MM.1S (cell line): Measurements from ENCODE around the gene SRRT.

Experiments used
- DNase-seq: peaks from one replicate; pipeline ENCODE4 v3.0.0-alpha.2; 2015
- H2AFZ ChIP-seq: fragments of 300-600 bp; sonication (generic); 2 replicates; pipeline ENCODE4 v1.6.0; 2016; ENCODE audit warnings: antibody characterized with exemption, low read length
- H3F3A ChIP-seq: fragments of 300-600 bp; sonication (generic); 2 replicates; pipeline ENCODE4 v1.6.1; 2016; ENCODE audit warnings: mild to moderate bottlenecking, antibody characterized with exemption, low read length, moderate library complexity, mixed read lengths; ENCODE audit not compliant: insufficient read depth
- H3K27ac ChIP-seq: fragments of 300-600 bp; sonication (generic); 2 replicates; pipeline ENCODE4 v1.5.1; 2016; ENCODE audit warnings: mild to moderate bottlenecking, low read length
- H3K27me3 ChIP-seq: fragments of 300-600 bp; sonication (generic); replicated peaks from 2 replicates; pipeline ENCODE4 v1.6.0; 2016; ENCODE audit warnings: low read length; ENCODE audit not compliant: insufficient read depth
- H3K36me3 ChIP-seq: fragments of 300-600 bp; sonication (generic); replicated peaks from 2 replicates; pipeline ENCODE4 v1.6.1; 2016; ENCODE audit warnings: mild to moderate bottlenecking, low read length, mixed read lengths; ENCODE audit not compliant: insufficient read depth
- H3K4me1 ChIP-seq: fragments of 300-600 bp; sonication (generic); 2 replicates; pipeline ENCODE4 v1.6.1; 2016; ENCODE audit warnings: low read length, mixed read lengths
- H3K4me2 ChIP-seq: fragments of 300-600 bp; sonication (generic); 2 replicates; pipeline ENCODE4 v1.6.0; 2016; ENCODE audit warnings: low read depth, low read length
- H3K4me3 ChIP-seq: fragments of 300-600 bp; sonication (generic); 2 replicates; pipeline ENCODE4 v1.5.1; 2016; ENCODE audit warnings: low read length, mixed read lengths
- H3K79me2 ChIP-seq: fragments of 300-600 bp; sonication (generic); 2 replicates; pipeline ENCODE4 v1.6.1; 2016; ENCODE audit warnings: mixed run types, low read length, mixed read lengths
- H3K9ac ChIP-seq: fragments of 300-600 bp; sonication (generic); 2 replicates; pipeline ENCODE4 v1.6.1; 2016; ENCODE audit warnings: low read length, mixed read lengths
- H3K9me2 ChIP-seq: fragments of 300-600 bp; sonication (generic); replicated peaks from 2 replicates; pipeline ENCODE4 v1.6.1; 2016; ENCODE audit warnings: mild to moderate bottlenecking, low read length, mixed read lengths; ENCODE audit not compliant: insufficient read depth
- H3K9me3 ChIP-seq: fragments of 300-600 bp; sonication (generic); replicated peaks from 2 replicates; pipeline ENCODE4 v1.6.1; 2016; ENCODE audit warnings: mild to moderate bottlenecking, low read length, mixed read lengths; ENCODE audit not compliant: insufficient read depth
- H4K20me1 ChIP-seq: fragments of 300-600 bp; sonication (generic); 2 replicates; pipeline ENCODE4 v1.6.1; 2016; ENCODE audit warnings: mild to moderate bottlenecking, low read length, moderate library complexity, mixed read lengths; ENCODE audit not compliant: insufficient read depth
- EZH2 ChIP-seq: fragments of 300-600 bp; sonication (generic); optimal IDR thresholded peaks from 2 replicates; pipeline ENCODE3; 2017; ENCODE audit warnings: low read depth, mild to moderate bottlenecking, antibody characterized with exemption, low read length, mixed read lengths
- EZH2phosphoT487 ChIP-seq: fragments of 300-600 bp; sonication (generic); IDR thresholded peaks from 2 replicates; pipeline ENCODE4 v1.6.1; 2018; ENCODE audit warnings: antibody characterized with exemption, low read length
- TF ChIP-seq, protein P1 (sequence below): fragments of 300-600 bp; sonication (generic); IDR thresholded peaks from 2 replicates; pipeline ENCODE4 v1.5.1; 2016; ENCODE audit warnings: antibody characterized with exemption, low read length, mixed read lengths

The SRRT gene

DNA sequence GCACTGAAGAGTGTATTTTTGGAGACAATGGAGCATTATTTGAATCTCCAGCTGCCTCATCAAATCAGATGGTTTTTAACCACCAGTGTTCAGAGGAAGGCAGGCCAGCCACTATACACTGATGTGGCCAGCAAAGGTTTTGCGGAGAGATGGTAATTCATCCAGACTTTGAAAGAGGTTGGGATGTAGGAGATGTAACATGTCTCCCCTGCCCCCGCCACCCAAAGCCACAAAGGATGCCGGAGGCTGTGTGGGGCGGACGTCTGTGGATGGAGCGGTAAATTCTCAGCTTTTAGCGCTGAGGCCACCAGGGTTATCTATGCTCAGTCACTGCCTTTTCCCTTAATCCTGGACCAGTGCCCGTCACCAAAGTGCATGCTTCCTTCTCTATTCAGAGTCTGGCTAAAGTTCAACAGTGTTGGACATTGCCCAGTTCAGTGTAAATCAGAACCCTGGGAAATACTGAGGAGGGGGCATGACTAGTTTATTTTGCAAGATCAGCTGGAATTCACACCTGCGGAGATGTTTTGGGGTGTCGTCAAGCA lies 11.4 kb upstream of the SRRT start:
- Histone ChIP-seq H3K27me3 (no peaks in the 10 kb centered on the region), H3K79me2 (no peaks in the 10 kb centered on the region), H3K4me1 (no peaks in the 10 kb centered on the region), H3K4me2 (no peak overlapping the region), H3K9me2 (no peaks in the 10 kb centered on the region), H3K9ac (no peak overlapping the region), H3K27ac (no peak overlapping the region), H2AFZ (no peak overlapping the region), H3K9me3 (no peaks in the 10 kb centered on the region), H4K20me1 (no peaks in the 10 kb centered on the region), H3K4me3 (no peak overlapping the region), H3K36me3 (no peaks in the 10 kb centered on the region), H3F3A (no peaks in the 10 kb centered on the region)
- no peak for DNase-seq
- TF ChIP-seq EZH2 (no peak), EZH2phosphoT487 (no peak)
- TF ChIP-seq, protein P1, sequence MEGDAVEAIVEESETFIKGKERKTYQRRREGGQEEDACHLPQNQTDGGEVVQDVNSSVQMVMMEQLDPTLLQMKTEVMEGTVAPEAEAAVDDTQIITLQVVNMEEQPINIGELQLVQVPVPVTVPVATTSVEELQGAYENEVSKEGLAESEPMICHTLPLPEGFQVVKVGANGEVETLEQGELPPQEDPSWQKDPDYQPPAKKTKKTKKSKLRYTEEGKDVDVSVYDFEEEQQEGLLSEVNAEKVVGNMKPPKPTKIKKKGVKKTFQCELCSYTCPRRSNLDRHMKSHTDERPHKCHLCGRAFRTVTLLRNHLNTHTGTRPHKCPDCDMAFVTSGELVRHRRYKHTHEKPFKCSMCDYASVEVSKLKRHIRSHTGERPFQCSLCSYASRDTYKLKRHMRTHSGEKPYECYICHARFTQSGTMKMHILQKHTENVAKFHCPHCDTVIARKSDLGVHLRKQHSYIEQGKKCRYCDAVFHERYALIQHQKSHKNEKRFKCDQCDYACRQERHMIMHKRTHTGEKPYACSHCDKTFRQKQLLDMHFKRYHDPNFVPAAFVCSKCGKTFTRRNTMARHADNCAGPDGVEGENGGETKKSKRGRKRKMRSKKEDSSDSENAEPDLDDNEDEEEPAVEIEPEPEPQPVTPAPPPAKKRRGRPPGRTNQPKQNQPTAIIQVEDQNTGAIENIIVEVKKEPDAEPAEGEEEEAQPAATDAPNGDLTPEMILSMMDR: no peak

DNA sequence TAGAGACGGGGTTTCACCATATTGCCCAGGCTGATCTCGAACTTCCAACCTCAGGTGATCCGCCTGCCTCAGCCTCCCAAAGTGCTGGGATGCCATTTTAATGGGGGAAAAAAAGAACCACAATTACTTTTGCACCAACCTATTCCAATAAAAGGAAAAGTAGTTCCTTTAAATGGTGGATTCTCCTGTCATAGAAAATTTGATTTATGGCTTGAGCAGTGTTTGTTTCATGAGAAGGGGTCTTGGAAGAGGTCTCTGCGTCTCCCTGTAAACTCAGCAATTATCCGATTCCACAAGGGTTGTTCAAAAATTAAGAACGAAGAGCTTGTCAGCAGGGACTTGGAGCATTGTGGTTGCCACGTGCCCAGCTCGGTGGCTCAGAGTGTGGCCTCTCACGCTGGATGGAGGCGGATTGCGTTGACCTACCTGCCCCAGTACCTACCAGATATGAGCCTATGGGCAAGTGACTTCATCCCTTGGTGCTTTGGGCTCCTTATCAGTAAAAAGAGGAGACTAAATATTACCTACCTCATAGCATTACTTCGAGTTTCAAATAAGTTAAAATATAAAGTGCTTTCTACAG lies 10.5 kb upstream of the SRRT start:
- TF ChIP-seq EZH2phosphoT487 (no peak), EZH2 (no peak)
- TF ChIP-seq, protein P1: no peak
- Histone ChIP-seq H3K27ac (no peak overlapping the region), H3K9me3 (no peaks in the 10 kb centered on the region), H3F3A (no peaks in the 10 kb centered on the region), H3K27me3 (no peaks in the 10 kb centered on the region), H3K4me1 (no peaks in the 10 kb centered on the region), H3K36me3 (no peaks in the 10 kb centered on the region), H3K9ac (no peak overlapping the region), H3K9me2 (no peaks in the 10 kb centered on the region), H4K20me1 (no peaks in the 10 kb centered on the region), H2AFZ (no peak overlapping the region), H3K4me3 (no peak overlapping the region), H3K4me2 (no peak overlapping the region), H3K79me2 (no peaks in the 10 kb centered on the region)
- DNase-seq: no peak

DNA sequence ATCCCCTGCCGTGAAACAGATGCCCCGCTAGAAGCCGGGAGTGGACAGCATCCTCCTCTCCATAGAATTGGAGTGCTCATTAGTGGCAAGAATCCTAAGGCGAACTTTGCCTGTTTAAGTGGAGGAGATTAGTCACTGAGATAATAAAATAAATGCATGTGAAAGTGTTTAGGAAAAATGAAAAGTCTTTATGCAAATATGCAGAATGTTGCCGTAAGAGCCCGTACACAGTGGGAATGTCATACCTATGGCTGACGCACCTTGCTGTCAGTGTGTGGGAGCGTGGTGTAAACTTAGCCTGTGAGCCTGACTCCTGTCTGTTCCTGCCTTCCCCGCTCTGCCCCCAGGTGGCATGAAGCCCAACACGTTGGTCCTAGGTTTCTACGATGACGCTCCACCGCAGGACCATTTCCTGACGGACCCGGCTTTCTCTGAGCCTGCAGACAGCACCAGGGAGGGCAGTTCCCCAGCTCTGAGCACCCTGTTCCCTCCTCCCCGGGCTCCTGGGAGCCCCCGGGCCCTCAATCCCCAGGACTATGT lies 9.5 kb upstream of the SRRT start:
- Histone ChIP-seq H3K27me3 (no peaks in the 10 kb centered on the region), H3K4me2 (no peak overlapping the region), H4K20me1 (no peaks in the 10 kb centered on the region), H3K9me2 (no peaks in the 10 kb centered on the region), H3K27ac (no peak overlapping the region), H3K36me3 (no peaks in the 10 kb centered on the region), H3K4me1 (no peaks in the 10 kb centered on the region), H3K4me3 (no peak overlapping the region), H3K9me3 (no peaks in the 10 kb centered on the region), H3K9ac (no peak overlapping the region), H2AFZ (no peak overlapping the region), H3K79me2 (no peaks in the 10 kb centered on the region), H3F3A (no peaks in the 10 kb centered on the region)
- no peak for DNase-seq
- no peak for TF ChIP-seq EZH2phosphoT487
